ENCODE data around the gene ERICH6. TPM values are rescaled to one million over a fixed set of nuclear protein-coding genes. Genes with fewer than 3 reads are reported as not detected.

ERICH6 gene
- total and polyA plus RNA-seq, 3 donors from 2014 or later, result 9.7 to 52.5 (median 24.0) TPM

DNA sequence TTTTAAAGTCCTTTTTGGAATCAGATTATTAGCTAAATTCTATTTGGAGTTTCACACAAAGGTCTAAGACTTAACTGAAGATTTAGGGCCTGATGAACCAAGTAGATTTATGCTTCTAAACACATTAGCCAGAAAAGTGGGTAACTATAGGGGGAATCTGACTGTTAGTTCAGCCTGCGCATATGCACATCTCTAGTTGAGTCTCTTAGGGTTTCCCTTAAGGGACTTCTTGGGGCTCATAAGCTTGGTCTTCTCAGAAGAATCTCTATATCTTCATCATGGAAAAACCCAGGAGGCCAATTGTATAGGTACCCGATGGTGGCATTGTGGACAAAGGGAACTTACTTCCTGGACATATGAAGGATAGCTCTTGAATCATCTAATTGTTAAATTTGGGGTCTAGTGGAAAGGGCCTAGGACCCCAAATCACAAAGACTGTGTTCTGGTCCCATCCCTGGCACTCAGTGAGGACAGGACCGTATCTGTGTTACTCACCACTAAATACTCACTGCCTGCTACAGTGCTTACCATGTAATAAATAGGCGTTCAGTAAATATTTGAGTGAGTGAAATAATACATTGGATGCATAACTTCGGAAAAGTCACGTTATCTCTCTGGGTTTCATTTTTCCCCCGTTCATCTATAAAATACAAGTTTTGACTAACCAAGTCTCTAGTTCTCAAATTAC, 83.6 kb downstream of the ERICH6 start:
- no peak overlapping the region for H3K4me3 ChIP-seq
- 84 to 88% methylated on average over 7 of the region's 7 CpGs for WGBS, 2 donors
- H3K4me1 ChIP-seq, result no peaks in the 10 kb centered on the region
- intact Hi-C loops (cut with DNase I; ENCODE audit: low total_unique reads), result no loop called here
- H3K27ac ChIP-seq, result no peak overlapping the region
- TF ChIP-seq, protein P1, sequence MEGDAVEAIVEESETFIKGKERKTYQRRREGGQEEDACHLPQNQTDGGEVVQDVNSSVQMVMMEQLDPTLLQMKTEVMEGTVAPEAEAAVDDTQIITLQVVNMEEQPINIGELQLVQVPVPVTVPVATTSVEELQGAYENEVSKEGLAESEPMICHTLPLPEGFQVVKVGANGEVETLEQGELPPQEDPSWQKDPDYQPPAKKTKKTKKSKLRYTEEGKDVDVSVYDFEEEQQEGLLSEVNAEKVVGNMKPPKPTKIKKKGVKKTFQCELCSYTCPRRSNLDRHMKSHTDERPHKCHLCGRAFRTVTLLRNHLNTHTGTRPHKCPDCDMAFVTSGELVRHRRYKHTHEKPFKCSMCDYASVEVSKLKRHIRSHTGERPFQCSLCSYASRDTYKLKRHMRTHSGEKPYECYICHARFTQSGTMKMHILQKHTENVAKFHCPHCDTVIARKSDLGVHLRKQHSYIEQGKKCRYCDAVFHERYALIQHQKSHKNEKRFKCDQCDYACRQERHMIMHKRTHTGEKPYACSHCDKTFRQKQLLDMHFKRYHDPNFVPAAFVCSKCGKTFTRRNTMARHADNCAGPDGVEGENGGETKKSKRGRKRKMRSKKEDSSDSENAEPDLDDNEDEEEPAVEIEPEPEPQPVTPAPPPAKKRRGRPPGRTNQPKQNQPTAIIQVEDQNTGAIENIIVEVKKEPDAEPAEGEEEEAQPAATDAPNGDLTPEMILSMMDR (IDR thresholded peaks at IDR 0.05), result no peak
- TF ChIP-seq POLR2A (IDR thresholded peaks at IDR 0.05), result no peak
- H3K36me3 ChIP-seq (ENCODE audit: low read depth, missing control alignments), result no peaks in the 10 kb centered on the region
- H3K27me3 ChIP-seq, result no peaks in the 10 kb centered on the region
- H3K9me3 ChIP-seq, result no peaks in the 10 kb centered on the region
- DNase-seq, result no peak

DNA sequence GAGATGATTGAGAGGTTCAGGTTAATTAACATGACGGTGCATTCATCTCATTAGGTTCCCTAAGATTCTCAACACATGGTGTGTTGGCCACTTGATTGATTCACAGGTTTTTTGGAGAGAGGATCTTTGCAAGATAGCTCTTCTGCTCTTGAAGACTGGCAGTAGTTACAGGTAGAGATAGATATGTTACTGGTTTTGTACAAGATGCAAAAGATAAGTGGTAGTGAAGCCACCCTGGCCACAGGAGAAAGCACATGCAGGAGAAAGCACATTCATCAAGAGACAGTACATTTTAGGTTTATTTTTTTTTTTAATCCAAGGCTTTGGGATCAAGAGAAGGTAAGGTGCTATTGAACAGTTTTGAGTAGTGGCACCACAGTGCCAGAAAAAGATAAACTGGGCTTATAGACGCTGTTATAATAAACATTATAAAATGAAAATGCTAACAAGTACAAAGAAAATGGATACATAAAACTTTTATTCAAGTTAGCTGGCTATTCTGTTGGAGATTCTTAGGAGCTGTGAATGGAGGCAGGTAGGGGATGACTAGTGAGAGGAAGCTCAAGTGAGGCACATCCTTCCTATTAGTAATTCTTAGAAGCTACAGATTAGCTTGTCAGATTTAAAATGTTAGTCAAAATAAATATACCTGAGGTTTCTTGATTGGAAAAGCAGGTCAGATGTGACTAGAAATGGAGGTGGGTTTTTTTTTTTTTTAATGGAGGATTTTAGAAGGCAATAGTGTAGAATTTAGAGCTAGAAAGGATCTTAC, 89.8 kb downstream of the ERICH6 start:
- Histone ChIP-seq H3K4me1 (peaks cover 3% of the 10 kb centered on the region), H3K27ac (no peak overlapping the region), H3K27me3 (no peaks in the 10 kb centered on the region), H3K36me3 (ENCODE audit: low read depth, missing control alignments) (no peaks in the 10 kb centered on the region), H3K4me3 (no peak overlapping the region), H3K9me3 (no peaks in the 10 kb centered on the region)
- TF ChIP-seq POLR2A (IDR thresholded peaks at IDR 0.05), result no peak
- TF ChIP-seq, protein P1 (IDR thresholded peaks at IDR 0.05), result no peak
- WGBS, 2 donors, result 85 to 90% methylated on average over 2 of the region's 2 CpGs
- intact Hi-C loops (cut with DNase I; ENCODE audit: low total_unique reads), result no loop called here
- no peak for DNase-seq

DNA sequence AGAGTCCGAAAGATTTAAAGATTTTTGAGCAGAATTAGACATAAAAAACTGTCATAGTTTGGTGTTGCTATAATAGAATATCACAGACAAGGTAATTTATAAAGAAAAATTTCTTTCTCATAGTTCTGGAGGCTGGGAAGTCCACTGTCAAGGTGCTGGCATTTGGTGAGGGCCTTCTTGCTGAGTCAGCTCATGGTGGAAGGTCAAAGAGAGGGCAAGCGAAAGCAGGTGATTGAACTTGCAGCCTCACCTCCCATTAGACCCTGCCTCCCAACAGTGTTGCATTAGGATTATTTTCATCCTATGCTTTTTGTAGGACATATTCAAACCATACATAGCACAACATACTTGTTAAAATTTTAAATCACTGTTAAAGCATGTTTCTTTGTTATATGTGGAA, 90.7 kb downstream of the ERICH6 start:
- no peak overlapping the region for H3K4me3 ChIP-seq
- H3K27ac ChIP-seq, result no peak overlapping the region
- no peak for TF ChIP-seq POLR2A (IDR thresholded peaks at IDR 0.05)
- TF ChIP-seq, protein P1 (IDR thresholded peaks at IDR 0.05), result no peak
- no peaks in the 10 kb centered on the region for H3K9me3 ChIP-seq
- H3K4me1 ChIP-seq, result peaks cover 3% of the 10 kb centered on the region
- H3K36me3 ChIP-seq (ENCODE audit: low read depth, missing control alignments), result no peaks in the 10 kb centered on the region
- 90 to 96% methylated on average over 2 of the region's 2 CpGs for WGBS, 2 donors
- intact Hi-C loops (cut with DNase I; ENCODE audit: low total_unique reads), result no loop called here
- H3K27me3 ChIP-seq, result no peaks in the 10 kb centered on the region
- no peak for DNase-seq

DNA sequence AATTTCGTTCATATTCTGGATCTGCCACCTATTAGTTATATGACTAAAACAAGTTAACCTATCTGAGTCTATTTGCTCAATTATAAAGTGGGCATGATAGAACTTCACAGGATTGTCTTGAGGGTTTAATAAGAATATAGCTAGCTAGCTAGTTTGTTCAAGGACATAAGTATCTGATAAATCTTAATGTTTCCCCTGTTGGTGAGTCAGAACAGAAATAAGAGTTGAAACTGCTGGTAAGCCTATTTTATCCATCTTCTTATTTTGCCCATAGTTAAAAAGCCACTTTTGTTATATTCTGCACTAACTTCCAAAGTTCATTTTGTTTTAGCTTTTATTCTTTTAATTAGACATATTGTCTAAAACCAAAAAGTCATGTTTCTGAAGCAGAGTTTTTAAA, 91.2 kb downstream of the ERICH6 start:
- DNase-seq, result no peak
- Histone ChIP-seq H3K9me3 (no peaks in the 10 kb centered on the region), H3K36me3 (ENCODE audit: low read depth, missing control alignments) (no peaks in the 10 kb centered on the region), H3K27me3 (no peaks in the 10 kb centered on the region), H3K4me3 (no peak overlapping the region), H3K27ac (no peak overlapping the region), H3K4me1 (peaks cover 3% of the 10 kb centered on the region)
- TF ChIP-seq POLR2A (IDR thresholded peaks at IDR 0.05), result no peak
- TF ChIP-seq, protein P1 (IDR thresholded peaks at IDR 0.05), result no peak
- WGBS, 2 donors, result 63 to 73% methylated on average over 1 of the region's 1 CpG
- intact Hi-C loops (cut with DNase I; ENCODE audit: low total_unique reads), result no loop called here

All from testis (tissue), 3 donors.